ENCODE measurements around the gene DAZL.

The DAZL gene

DNA sequence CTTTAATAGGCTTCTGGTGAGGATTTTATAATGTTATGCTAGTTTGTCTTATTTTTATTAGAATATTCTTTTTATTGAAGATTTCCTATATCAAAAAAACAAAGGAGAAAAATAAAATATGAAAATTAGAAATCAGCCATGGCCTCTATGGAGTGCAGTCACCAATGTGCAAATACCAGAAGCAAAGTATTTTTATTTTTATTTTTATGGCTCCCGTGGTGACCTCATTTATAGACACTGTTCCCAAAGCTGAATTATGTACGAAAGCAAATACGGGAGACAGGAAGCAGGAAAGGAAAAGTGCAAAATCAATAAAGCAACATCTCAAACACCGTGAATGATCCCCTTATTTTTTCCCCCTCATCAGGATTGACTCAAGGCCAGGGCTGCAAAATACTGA, 35.1 kb downstream of the DAZL start:
- TF ChIP-seq, protein P1, sequence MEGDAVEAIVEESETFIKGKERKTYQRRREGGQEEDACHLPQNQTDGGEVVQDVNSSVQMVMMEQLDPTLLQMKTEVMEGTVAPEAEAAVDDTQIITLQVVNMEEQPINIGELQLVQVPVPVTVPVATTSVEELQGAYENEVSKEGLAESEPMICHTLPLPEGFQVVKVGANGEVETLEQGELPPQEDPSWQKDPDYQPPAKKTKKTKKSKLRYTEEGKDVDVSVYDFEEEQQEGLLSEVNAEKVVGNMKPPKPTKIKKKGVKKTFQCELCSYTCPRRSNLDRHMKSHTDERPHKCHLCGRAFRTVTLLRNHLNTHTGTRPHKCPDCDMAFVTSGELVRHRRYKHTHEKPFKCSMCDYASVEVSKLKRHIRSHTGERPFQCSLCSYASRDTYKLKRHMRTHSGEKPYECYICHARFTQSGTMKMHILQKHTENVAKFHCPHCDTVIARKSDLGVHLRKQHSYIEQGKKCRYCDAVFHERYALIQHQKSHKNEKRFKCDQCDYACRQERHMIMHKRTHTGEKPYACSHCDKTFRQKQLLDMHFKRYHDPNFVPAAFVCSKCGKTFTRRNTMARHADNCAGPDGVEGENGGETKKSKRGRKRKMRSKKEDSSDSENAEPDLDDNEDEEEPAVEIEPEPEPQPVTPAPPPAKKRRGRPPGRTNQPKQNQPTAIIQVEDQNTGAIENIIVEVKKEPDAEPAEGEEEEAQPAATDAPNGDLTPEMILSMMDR (IDR thresholded peaks at IDR 0.05) = no peak
- TF ChIP-seq ZFX (IDR thresholded peaks at IDR 0.05; ENCODE audit: borderline replicate concordance) = no peak
- H3K27ac ChIP-seq = no peak overlapping the region

DNA sequence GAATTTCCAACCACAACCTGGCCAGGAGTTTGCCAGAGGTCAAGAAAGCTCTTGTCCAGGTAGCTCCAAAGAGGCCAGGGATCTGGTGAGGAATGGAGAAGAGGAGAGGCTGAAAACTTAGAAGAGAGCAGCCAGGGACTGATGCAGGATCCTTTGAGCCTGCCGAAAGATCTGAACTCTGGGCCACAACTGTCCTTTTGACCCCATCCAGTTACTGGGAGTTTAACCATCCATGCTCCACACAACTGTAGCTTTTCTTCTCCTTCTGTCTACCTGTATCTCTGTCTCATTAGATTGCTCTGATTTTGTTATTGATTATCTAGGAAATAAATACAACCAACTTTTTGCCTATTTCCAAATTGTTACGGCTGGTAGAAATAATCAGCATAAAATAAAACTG, 36.7 kb downstream of the DAZL start:
- no peak overlapping the region for H3K27ac ChIP-seq
- TF ChIP-seq, protein P1 (IDR thresholded peaks at IDR 0.05) = no peak

DNA sequence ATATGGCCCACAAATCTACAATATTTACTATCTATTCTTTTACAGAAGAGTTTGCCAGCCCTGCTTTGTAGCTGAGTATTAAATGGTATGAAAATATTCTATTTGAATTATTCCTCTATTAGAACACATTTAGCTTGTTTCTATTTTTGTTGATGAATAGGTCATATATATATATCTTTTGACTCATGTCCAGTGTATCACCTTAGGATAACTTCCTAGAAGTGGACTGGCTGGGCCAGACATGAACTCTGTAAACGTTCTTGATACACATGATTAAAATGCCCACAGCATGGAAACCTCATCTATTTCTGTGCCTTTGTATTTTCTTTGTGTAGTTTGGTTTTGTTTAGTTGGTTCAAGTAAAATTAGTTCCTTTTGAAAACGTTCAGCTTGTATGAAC, 37.1 kb downstream of the DAZL start:
- H3K27ac ChIP-seq = no peak overlapping the region
- TF ChIP-seq ZFX (IDR thresholded peaks at IDR 0.05; ENCODE audit: borderline replicate concordance) = no peak
- TF ChIP-seq, protein P1 (IDR thresholded peaks at IDR 0.05) = no peak

DNA sequence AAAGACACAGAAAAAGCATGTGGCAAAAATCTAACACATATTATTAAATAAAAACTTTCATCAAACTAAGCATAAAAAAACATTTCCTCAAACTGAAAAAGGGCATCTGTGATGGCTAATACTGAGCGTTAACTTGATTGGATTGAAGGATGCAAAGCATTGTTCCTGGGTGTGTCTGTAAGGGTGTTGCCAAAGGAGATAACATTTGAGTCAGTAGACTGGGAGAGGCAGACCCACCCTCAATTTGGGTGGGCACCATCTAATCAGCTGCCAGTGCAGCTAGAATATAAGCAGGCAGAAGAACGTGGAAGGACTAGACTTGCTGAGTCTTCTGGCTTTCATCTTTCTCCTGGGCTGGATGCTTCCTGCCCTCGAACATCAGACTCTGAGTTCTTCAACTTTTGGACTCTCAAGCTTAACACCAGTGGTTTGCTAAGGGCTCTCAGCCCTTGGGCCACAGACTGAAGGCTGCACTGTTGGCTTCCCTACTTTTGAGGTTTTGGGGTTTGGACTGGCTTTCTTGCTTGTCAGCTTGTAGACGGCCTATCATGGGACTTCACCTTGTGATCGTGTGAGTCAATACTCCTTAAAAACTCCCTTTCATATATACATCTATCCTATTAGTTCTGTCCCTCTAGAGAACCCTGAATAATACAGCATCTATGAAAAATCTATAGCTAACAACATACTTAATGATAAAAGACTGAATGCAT, 45.4 kb downstream of the DAZL start:
- no peak for TF ChIP-seq ZFX (IDR thresholded peaks at IDR 0.05; ENCODE audit: borderline replicate concordance)
- TF ChIP-seq, protein P1 (IDR thresholded peaks at IDR 0.05) = no peak
- no peak overlapping the region for H3K27ac ChIP-seq

DNA sequence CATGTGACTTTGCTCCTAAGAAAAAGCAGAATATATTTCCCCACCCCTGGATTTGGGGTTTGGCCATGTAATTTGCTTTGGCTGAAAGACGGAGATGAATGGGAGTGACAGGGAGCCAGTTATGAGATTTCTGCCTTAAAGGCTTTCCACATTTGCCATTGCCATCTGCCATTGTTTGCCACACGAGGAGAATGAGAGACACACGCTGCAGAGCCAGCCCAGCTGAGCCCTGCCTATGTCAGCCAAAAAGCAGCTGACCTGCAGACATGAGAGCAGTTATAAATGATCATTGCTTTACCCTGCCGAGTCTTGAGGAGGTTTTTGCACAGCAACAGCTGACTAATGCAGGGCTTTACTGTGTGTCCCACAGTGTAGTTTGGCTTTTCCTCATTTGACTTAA, 51.1 kb downstream of the DAZL start:
- TF ChIP-seq, protein P1 (IDR thresholded peaks at IDR 0.05) = no peak
- TF ChIP-seq ZFX (IDR thresholded peaks at IDR 0.05; ENCODE audit: borderline replicate concordance) = no peak
- no peak overlapping the region for H3K27ac ChIP-seq

DNA sequence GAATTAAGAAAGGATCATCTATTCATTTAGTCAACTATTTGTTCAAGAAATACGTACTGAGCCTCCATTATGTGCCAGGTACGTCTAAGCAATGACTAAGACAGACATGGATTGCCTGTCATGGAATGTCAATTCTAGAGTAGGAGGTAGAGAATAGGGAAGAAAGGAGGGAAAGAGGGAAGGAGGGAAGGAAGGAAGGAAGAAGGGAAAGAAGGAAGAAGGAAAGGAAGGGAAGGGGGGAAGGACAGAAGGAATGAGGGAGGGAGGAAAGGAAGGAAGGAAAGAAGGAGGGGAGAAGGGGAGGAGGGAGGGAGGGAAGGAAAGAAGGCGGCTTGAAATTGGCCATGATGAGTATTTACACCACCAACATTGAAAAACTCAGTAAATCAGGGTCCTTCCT, 52.5 kb downstream of the DAZL start:
- no peak overlapping the region for H3K27ac ChIP-seq
- TF ChIP-seq ZFX (IDR thresholded peaks at IDR 0.05; ENCODE audit: borderline replicate concordance) = no peak
- TF ChIP-seq, protein P1 (IDR thresholded peaks at IDR 0.05) = no peak

DNA sequence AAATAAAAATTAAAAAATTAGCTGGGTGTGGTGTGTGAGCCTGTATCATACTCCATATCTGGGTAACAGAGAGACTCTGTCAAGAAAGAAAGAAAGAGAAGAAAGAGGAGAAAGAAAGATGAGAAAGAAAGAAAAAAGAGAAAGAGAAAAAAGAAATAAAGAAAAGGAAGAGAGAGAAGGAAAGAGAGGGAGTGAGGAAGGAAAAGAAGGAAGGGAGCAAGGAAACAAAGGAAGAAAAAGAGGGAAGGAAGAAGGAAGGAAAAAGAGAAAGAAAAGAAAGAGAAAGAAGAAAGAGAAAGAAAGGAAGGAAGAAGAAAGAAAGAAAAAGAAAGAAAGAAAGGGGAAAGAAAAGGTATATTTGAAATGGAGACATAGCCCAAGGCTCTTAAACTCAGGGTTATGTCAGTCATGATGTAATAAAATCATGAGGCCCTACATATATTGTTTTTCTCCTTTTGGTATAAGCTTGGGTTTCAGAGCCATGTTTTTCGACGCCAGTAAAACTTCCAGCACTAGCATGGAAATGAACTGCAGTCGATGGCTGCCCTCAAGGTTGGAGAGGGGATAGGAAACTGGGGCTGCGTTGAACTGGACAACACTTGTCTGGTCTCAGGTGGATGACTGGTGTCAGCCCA, 53.8 kb downstream of the DAZL start:
- TF ChIP-seq ZFX (IDR thresholded peaks at IDR 0.05; ENCODE audit: borderline replicate concordance) = no peak
- TF ChIP-seq, protein P1 (IDR thresholded peaks at IDR 0.05) = no peak
- no peak overlapping the region for H3K27ac ChIP-seq

Measured in 22Rv1 (cell line).